GM12878 (cell line): ENCODE data around the gene PPP1R17. TPM values are rescaled to one million over a fixed set of nuclear protein-coding genes. Genes with fewer than 3 reads are reported as not detected.

Experiments used
- ATAC-seq: fragments of 200-7000 bp; cut with Tn5 transposase; 3 replicates; pipeline ENCODE4 v1.9.1; 2020; ENCODE audit warnings: mild to moderate bottlenecking, moderate library complexity
- BruUV-seq: library from RNA; stranded (reverse); fragments of 400-500 nt; replicated peaks from 2 replicates; lab custom pipeline; 2021; lab: Mats Ljungman, UMichigan
- CTCF ChIA-PET: fragments of 300-600 bp; sonication (Branson Sonifier 250); formaldehyde crosslinking; extraction: SDS; loops from one replicate; lab custom pipeline; 2021; ENCODE audit warnings: inconsistent platforms; lab: Yijun Ruan, JAX
- POLR2A ChIA-PET: fragments of 350-600 bp; formaldehyde crosslinking; extraction: SDS; loops from one replicate; lab custom pipeline; 2021; ENCODE audit warnings: inconsistent platforms; lab: Charles Lee
- RAD21 ChIA-PET: fragments of 300-600 bp; sonication (Branson Sonifier 250); formaldehyde crosslinking; loops from one replicate; lab custom pipeline; 2023; ENCODE audit warnings: antibody characterized with exemption; ENCODE audit not compliant: unreplicated experiment; lab: Charles Lee
- SMC1A ChIA-PET: fragments of 300-600 bp; sonication (Branson Sonifier 250); formaldehyde crosslinking; loops from one replicate; lab custom pipeline; 2023; ENCODE audit not compliant: unreplicated experiment, uncharacterized antibody; lab: Charles Lee
- DNase-seq: peaks from one replicate; pipeline ENCODE4 v3.0.0-alpha.2; 2011; ENCODE audit warnings: low read depth, low spot score
- FAIRE-seq: peaks from 3 replicates; lab custom pipeline; 2011; peaks lifted over from hg19 to GRCh38; lab: Jason Lieb, UNC
- H2AFZ ChIP-seq: 2 replicates; pipeline ENCODE4 v1.6.0; 2011; ENCODE audit warnings: low read depth, low read length, control low read depth; ENCODE audit not compliant: control insufficient read depth
- H3K27ac ChIP-seq: 2 replicates; pipeline ENCODE4 v1.5.1; 2011; ENCODE audit warnings: control low read depth; ENCODE audit not compliant: control insufficient read depth, insufficient read depth
- H3K27me3 ChIP-seq, 2 experiments: replicated peaks in 1 of 2; 2 replicates each; pipeline versions ENCODE4 v1.6.0 to v1.6.1; 2011; ENCODE audit warnings: low read length in 1 of 2; ENCODE audit not compliant: control insufficient read depth in 2 of 2, insufficient read depth in 2 of 2
- H3K36me3 ChIP-seq, 2 experiments: 2 replicates each; pipeline ENCODE4 v1.5.1; 2011; ENCODE audit warnings: low read length in 1 of 2; ENCODE audit not compliant: control insufficient read depth in 2 of 2, insufficient read depth in 2 of 2
- H3K4me1 ChIP-seq: 2 replicates; pipeline ENCODE4 v1.6.1; 2011; ENCODE audit warnings: mild to moderate bottlenecking, low read length, moderate library complexity, mixed read lengths; ENCODE audit not compliant: control insufficient read depth, insufficient read depth
- H3K4me2 ChIP-seq: 2 replicates; pipeline ENCODE4 v1.6.0; 2011; ENCODE audit warnings: control low read depth; ENCODE audit not compliant: control insufficient read depth, insufficient read depth
- H3K4me3 ChIP-seq: fragments of 200-600 bp; sonication (generic); 2 replicates; pipeline ENCODE4 v1.5.1; 2016
- H3K79me2 ChIP-seq: 2 replicates; pipeline ENCODE4 v1.6.0; 2011; ENCODE audit warnings: low read length; ENCODE audit not compliant: control insufficient read depth, insufficient read depth
- H3K9ac ChIP-seq: 2 replicates; pipeline ENCODE4 v1.8.0; 2011; ENCODE audit warnings: low read length, control low read depth, mixed read lengths; ENCODE audit not compliant: control insufficient read depth, insufficient read depth
- H3K9me3 ChIP-seq: replicated peaks from 3 replicates; pipeline ENCODE4 v1.5.1; 2011; ENCODE audit warnings: mild to moderate bottlenecking, low read length; ENCODE audit not compliant: control insufficient read depth, insufficient read depth
- H4K20me1 ChIP-seq: 2 replicates; pipeline ENCODE4 v1.6.0; 2011; ENCODE audit not compliant: control insufficient read depth, insufficient read depth
- ATF7 ChIP-seq: fragments of 450-650 bp; IDR thresholded peaks from 2 replicates; pipeline ENCODE4 v1.6.1; 2016; ENCODE audit warnings: low read depth, mild to moderate bottlenecking
- E2F8 ChIP-seq: fragments of 450-650 bp; IDR thresholded peaks from 2 replicates; pipeline ENCODE4 v1.6.1; 2018; ENCODE audit warnings: mild to moderate bottlenecking, low read depth, moderate library complexity; ENCODE audit not compliant: partially characterized antibody
- GABPA ChIP-seq: IDR thresholded peaks from 2 replicates; pipeline ENCODE4 v1.6.1; 2014; ENCODE audit warnings: antibody characterized with exemption, low read depth, mild to moderate bottlenecking, inconsistent platforms
- MEF2B ChIP-seq: fragments of 450-650 bp; IDR thresholded peaks from 2 replicates; pipeline ENCODE4 v1.6.1; 2018; ENCODE audit warnings: mild to moderate bottlenecking, moderate library complexity; ENCODE audit not compliant: partially characterized antibody, poor library complexity, severe bottlenecking
- MTA2 ChIP-seq: fragments of 450-650 bp; IDR thresholded peaks from 2 replicates; pipeline ENCODE4 v1.6.1; 2016; ENCODE audit warnings: low read depth, mild to moderate bottlenecking, moderate library complexity
- RAD51 ChIP-seq: fragments of 450-650 bp; IDR thresholded peaks from 2 replicates; pipeline ENCODE4 v1.6.1; 2016; ENCODE audit warnings: moderate library complexity, mild to moderate bottlenecking, inconsistent platforms
- SUPT20H ChIP-seq: IDR thresholded peaks from 2 replicates; pipeline ENCODE4 v1.6.1; 2011; ENCODE audit warnings: low read depth, mild to moderate bottlenecking, low read length, moderate library complexity, borderline replicate concordance; ENCODE audit not compliant: control insufficient read depth
- WGBS: methylation state at CpG from one replicate; pipeline ENCODE4 v1.1.6; 2016; ENCODE audit warnings: low lambda C conversion rate; ENCODE audit not compliant: insufficient replicate concordance, insufficient coverage; ENCODE audit errors: missing lambda C conversion rate; 5-methylcytosine and 5-hydroxymethylcytosine counted together
- in situ Hi-C: fragments of 300-500 bp; cut with MboI; formaldehyde crosslinking; loops from 9 replicates; pipeline ENCODE4 v1.14.3; 2018; ENCODE audit warnings: mixed read lengths
- intact Hi-C: fragments of 100-400 bp; cut with micrococcal nuclease; formaldehyde crosslinking; loops from one replicate; pipeline ENCODE4 v1.14.2; 2022; ENCODE audit not compliant: unreplicated experiment
- polyA plus RNA-seq, 11 experiments: library from polyadenylated mRNA; depleted of rRNA in 4 of 11; unstranded in 6 of 11; stranded (reverse) in 5 of 11; fragments of >200 nt; fragmentation: Nextera tagmentation in 4 of 11; fragmentation: Illumina TruSeq in 1 of 11; extraction: Ambion mirVana in 4 of 11; extraction: Trizol in 1 of 11; gene quantifications; 1 replicate in 1 of 11; 2 replicates in 10 of 11; pipeline versions ENCODE4 v1.2.1 to v1.2.3, GENCODE V29; 2011 to 2016; ENCODE audit warnings: inconsistent platforms in 2 of 11, missing spikeins in 2 of 11, low read depth in 1 of 11
- total RNA-seq, 4 experiments: library from RNA; depleted of rRNA in 3 of 4; stranded (reverse); fragments of >200 nt in 3 of 4; fragmentation: Illumina TruSeq in 1 of 4; extraction: Trizol in 1 of 4; gene quantifications; 2 replicates each; pipeline versions ENCODE4 v1.2.1 to v1.2.3, GENCODE V29; 2013 to 2021

Gene PPP1R17
- total and polyA plus RNA-seq, 10 of the 15 experiments (the other 5 are each of a cell fraction or from before 2014, with no cell fraction given), result 0.05 to 0.28 (median 0.19) TPM; not detected in 7

- TF ChIP-seq E2F8 (no peak), RAD51 (0 out of 2 replicates have a peak, but pooled peaks have one; percentile 14)
Measured at GRCh38 chr7:31705377-31705776, 18.4 kb downstream of the PPP1R17 start (continued).

GRCh38 chr7:31707089-31707488, 20.1 kb downstream of the PPP1R17 start:
- no peak overlapping the region for H3K4me3 ChIP-seq
- ChIA-PET CTCF (interaction anchor here (1.0 to 2.9 kb wide), 5 partner anchors 11 to 1365 kb away, joined by 3 to 19 read pairs (median 7); no protein-coding TSS in a partner anchor), SMC1A (interaction anchor here (1.0 to 6.8 kb wide), 6 partner anchors 10 to 28 kb away, joined by 3 to 80 read pairs (median 5); no protein-coding TSS in a partner anchor), POLR2A (interaction anchor here (0.6 to 1.2 kb wide), 2 partner anchors 11 to 1185 kb away, joined by 3 read pairs; no protein-coding TSS in a partner anchor), RAD21 (interaction anchor here (1.2 to 3.9 kb wide), 3 partner anchors 11 to 22 kb away, joined by 3 to 48 read pairs (median 13); partner anchors contain the start of gene PPP1R17)
- H3K36me3 ChIP-seq, result no peaks in the 10 kb centered on the region
- no peaks in the 10 kb centered on the region for H3K4me1 ChIP-seq
- no peaks in the 10 kb centered on the region for H4K20me1 ChIP-seq
- in situ Hi-C loops (no loop called here), intact Hi-C loops (no loop called here)
- no TSS peak for BruUV-seq
- H3K9ac ChIP-seq, result no peak overlapping the region
- WGBS, result 10% methylated on average over 5 of the region's 5 CpGs
- H3K9me3 ChIP-seq, result no peaks in the 10 kb centered on the region
- ATAC-seq, result peak; percentile 51
- H3K27me3 ChIP-seq, result peaks cover 0 to 3% of the 10 kb centered on the region in 2 experiments; a peak in 1 of 4 replicates
- H3K4me2 ChIP-seq, result no peak overlapping the region
- H3K27ac ChIP-seq, result no peak overlapping the region
- peak; percentile 27 for DNase-seq
- H2AFZ ChIP-seq, result no peak overlapping the region
- no peak for TF ChIP-seq SUPT20H
- peak; percentile 55 for TF ChIP-seq ATF7
- no peak for TF ChIP-seq GABPA
- TF ChIP-seq MTA2, result peak; percentile 86
- TF ChIP-seq MEF2B, result peak; percentile 79
- TF ChIP-seq, all 136 proteins: peak for 3
- no peaks in the 10 kb centered on the region for H3K79me2 ChIP-seq
- FAIRE-seq, result no peak
